Measurements from ENCODE around the gene SLC38A7.

DNA sequence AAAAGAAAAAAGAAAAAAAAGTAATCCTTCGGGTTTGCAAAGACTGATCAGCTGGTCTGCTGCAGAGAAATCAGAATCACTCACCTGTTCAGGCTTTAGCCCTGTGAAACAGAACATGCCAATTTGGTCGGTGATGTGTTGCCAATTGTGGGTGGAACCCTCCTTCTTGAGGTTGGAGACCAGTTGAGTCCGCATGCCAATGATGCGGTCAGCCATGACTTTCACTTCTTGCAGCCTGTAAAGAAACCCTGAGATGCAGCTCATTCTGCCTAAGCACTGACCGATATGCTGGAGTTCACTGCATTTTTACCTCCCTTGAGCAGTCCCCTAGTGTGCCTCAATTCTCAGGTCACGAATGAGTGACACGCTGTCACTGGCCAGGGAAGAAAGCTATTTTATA is 24.8 kb upstream of the SLC38A7 start:
- TF ChIP-seq, protein P1, sequence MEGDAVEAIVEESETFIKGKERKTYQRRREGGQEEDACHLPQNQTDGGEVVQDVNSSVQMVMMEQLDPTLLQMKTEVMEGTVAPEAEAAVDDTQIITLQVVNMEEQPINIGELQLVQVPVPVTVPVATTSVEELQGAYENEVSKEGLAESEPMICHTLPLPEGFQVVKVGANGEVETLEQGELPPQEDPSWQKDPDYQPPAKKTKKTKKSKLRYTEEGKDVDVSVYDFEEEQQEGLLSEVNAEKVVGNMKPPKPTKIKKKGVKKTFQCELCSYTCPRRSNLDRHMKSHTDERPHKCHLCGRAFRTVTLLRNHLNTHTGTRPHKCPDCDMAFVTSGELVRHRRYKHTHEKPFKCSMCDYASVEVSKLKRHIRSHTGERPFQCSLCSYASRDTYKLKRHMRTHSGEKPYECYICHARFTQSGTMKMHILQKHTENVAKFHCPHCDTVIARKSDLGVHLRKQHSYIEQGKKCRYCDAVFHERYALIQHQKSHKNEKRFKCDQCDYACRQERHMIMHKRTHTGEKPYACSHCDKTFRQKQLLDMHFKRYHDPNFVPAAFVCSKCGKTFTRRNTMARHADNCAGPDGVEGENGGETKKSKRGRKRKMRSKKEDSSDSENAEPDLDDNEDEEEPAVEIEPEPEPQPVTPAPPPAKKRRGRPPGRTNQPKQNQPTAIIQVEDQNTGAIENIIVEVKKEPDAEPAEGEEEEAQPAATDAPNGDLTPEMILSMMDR (conservative IDR thresholded peaks at IDR 0.05; ENCODE audit: low read depth, low read length) = no peak
- TF ChIP-seq EZH2 (IDR thresholded peaks at IDR 0.05; ENCODE audit: low read length, unreplicated experiment) (no peak), EZH2phosphoT487 (IDR thresholded peaks at IDR 0.05; ENCODE audit: borderline replicate concordance, low read length) (no peak)
